ENCODE measurements around the gene CCDC174. TPM values are rescaled to one million over a fixed set of nuclear protein-coding genes. Genes with fewer than 3 reads are reported as not detected.

The CCDC174 gene
- total RNA-seq, 1 experiment from 2014 or later: 16.0 TPM

- Mint-ChIP-seq H3K9me3 (peaks cover 12% of the 10 kb centered on the region), H3K36me3 (peaks cover 4% of the 10 kb centered on the region), H3K27me3 (ENCODE audit: low read depth) (peaks cover 6% of the 10 kb centered on the region; the same call in 1 of the 2 replicates), H3K4me1 (no peaks in the 10 kb centered on the region), H3K27ac (no peak overlapping the region), H3K4me3 (no peak overlapping the region)
- ATAC-seq (no peak), DNase-seq (ENCODE audit: low spot score) (no peak)
- ChIA-PET CTCF (interaction anchor here (1.0 kb wide), 1 partner anchor 236 kb away, joined by 3 read pairs; no protein-coding TSS in a partner anchor), POLR2A (no interaction called here)
- TF ChIP-seq, protein P1, sequence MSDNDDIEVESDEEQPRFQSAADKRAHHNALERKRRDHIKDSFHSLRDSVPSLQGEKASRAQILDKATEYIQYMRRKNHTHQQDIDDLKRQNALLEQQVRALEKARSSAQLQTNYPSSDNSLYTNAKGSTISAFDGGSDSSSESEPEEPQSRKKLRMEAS (CRISPR knock-in tag; IDR thresholded peaks at IDR 0.05): no peak
- TF ChIP-seq ZNF263 (CRISPR knock-in tag; IDR thresholded peaks at IDR 0.05; ENCODE audit: low read depth) (no peak), OVOL2 (CRISPR knock-in tag; IDR thresholded peaks at IDR 0.05; ENCODE audit: borderline replicate concordance) (no peak), STAT6 (CRISPR knock-in tag; conservative IDR thresholded peaks at IDR 0.05; ENCODE audit: low read depth) (no peak), CTCF (IDR thresholded peaks at IDR 0.05) (no peak), FOXP1 (CRISPR knock-in tag; IDR thresholded peaks at IDR 0.05; ENCODE audit: borderline replicate concordance) (no peak), TCF7 (CRISPR knock-in tag; IDR thresholded peaks at IDR 0.05; ENCODE audit: low read depth) (no peak), ZNF512 (CRISPR knock-in tag; IDR thresholded peaks at IDR 0.05; ENCODE audit: borderline replicate concordance) (no peak), SOX15 (CRISPR knock-in tag; IDR thresholded peaks at IDR 0.05) (no peak), PREB (CRISPR knock-in tag; IDR thresholded peaks at IDR 0.05; ENCODE audit: borderline replicate concordance) (no peak), ESRRA (CRISPR knock-in tag; IDR thresholded peaks at IDR 0.05; ENCODE audit: borderline replicate concordance) (no peak), SP1 (CRISPR knock-in tag; conservative IDR thresholded peaks at IDR 0.05) (no peak), SMAD4 (CRISPR knock-in tag; IDR thresholded peaks at IDR 0.05) (no peak)
- TF ChIP-seq, protein P2, sequence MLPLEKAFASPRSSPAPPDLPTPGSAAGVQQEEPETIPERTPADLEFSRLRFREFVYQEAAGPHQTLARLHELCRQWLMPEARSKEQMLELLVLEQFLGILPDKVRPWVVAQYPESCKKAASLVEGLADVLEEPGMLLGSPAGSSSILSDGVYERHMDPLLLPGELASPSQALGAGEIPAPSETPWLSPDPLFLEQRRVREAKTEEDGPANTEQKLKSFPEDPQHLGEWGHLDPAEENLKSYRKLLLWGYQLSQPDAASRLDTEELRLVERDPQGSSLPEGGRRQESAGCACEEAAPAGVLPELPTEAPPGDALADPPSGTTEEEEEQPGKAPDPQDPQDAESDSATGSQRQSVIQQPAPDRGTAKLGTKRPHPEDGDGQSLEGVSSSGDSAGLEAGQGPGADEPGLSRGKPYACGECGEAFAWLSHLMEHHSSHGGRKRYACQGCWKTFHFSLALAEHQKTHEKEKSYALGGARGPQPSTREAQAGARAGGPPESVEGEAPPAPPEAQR (CRISPR knock-in tag; IDR thresholded peaks at IDR 0.05): no peak
- TF ChIP-seq, protein P3, sequence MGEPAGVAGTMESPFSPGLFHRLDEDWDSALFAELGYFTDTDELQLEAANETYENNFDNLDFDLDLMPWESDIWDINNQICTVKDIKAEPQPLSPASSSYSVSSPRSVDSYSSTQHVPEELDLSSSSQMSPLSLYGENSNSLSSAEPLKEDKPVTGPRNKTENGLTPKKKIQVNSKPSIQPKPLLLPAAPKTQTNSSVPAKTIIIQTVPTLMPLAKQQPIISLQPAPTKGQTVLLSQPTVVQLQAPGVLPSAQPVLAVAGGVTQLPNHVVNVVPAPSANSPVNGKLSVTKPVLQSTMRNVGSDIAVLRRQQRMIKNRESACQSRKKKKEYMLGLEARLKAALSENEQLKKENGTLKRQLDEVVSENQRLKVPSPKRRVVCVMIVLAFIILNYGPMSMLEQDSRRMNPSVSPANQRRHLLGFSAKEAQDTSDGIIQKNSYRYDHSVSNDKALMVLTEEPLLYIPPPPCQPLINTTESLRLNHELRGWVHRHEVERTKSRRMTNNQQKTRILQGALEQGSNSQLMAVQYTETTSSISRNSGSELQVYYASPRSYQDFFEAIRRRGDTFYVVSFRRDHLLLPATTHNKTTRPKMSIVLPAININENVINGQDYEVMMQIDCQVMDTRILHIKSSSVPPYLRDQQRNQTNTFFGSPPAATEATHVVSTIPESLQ (CRISPR knock-in tag; IDR thresholded peaks at IDR 0.05): no peak
- TF ChIP-seq, protein P4, sequence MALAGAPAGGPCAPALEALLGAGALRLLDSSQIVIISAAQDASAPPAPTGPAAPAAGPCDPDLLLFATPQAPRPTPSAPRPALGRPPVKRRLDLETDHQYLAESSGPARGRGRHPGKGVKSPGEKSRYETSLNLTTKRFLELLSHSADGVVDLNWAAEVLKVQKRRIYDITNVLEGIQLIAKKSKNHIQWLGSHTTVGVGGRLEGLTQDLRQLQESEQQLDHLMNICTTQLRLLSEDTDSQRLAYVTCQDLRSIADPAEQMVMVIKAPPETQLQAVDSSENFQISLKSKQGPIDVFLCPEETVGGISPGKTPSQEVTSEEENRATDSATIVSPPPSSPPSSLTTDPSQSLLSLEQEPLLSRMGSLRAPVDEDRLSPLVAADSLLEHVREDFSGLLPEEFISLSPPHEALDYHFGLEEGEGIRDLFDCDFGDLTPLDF (CRISPR knock-in tag; IDR thresholded peaks at IDR 0.05): no peak
- TF ChIP-seq, protein P5, sequence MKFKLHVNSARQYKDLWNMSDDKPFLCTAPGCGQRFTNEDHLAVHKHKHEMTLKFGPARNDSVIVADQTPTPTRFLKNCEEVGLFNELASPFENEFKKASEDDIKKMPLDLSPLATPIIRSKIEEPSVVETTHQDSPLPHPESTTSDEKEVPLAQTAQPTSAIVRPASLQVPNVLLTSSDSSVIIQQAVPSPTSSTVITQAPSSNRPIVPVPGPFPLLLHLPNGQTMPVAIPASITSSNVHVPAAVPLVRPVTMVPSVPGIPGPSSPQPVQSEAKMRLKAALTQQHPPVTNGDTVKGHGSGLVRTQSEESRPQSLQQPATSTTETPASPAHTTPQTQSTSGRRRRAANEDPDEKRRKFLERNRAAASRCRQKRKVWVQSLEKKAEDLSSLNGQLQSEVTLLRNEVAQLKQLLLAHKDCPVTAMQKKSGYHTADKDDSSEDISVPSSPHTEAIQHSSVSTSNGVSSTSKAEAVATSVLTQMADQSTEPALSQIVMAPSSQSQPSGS (CRISPR knock-in tag; IDR thresholded peaks at IDR 0.05; ENCODE audit: borderline replicate concordance, low read depth): no peak
- TF ChIP-seq, protein P6, sequence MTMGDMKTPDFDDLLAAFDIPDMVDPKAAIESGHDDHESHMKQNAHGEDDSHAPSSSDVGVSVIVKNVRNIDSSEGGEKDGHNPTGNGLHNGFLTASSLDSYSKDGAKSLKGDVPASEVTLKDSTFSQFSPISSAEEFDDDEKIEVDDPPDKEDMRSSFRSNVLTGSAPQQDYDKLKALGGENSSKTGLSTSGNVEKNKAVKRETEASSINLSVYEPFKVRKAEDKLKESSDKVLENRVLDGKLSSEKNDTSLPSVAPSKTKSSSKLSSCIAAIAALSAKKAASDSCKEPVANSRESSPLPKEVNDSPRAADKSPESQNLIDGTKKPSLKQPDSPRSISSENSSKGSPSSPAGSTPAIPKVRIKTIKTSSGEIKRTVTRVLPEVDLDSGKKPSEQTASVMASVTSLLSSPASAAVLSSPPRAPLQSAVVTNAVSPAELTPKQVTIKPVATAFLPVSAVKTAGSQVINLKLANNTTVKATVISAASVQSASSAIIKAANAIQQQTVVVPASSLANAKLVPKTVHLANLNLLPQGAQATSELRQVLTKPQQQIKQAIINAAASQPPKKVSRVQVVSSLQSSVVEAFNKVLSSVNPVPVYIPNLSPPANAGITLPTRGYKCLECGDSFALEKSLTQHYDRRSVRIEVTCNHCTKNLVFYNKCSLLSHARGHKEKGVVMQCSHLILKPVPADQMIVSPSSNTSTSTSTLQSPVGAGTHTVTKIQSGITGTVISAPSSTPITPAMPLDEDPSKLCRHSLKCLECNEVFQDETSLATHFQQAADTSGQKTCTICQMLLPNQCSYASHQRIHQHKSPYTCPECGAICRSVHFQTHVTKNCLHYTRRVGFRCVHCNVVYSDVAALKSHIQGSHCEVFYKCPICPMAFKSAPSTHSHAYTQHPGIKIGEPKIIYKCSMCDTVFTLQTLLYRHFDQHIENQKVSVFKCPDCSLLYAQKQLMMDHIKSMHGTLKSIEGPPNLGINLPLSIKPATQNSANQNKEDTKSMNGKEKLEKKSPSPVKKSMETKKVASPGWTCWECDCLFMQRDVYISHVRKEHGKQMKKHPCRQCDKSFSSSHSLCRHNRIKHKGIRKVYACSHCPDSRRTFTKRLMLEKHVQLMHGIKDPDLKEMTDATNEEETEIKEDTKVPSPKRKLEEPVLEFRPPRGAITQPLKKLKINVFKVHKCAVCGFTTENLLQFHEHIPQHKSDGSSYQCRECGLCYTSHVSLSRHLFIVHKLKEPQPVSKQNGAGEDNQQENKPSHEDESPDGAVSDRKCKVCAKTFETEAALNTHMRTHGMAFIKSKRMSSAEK (CRISPR knock-in tag; IDR thresholded peaks at IDR 0.05; ENCODE audit: borderline replicate concordance): no peak
Observed at GRCh38 chr3:14685179-14685578, 33.6 kb downstream of the CCDC174 start.
